K562 (cell line): ENCODE measurements around the gene TMEM181. TPM values are rescaled to one million over a fixed set of nuclear protein-coding genes. Genes with fewer than 3 reads are reported as not detected.
"Not testable (repeated sequence)": the region's sequence is repeated elsewhere in the genome, so short reads cannot be mapped to it uniquely, and the experiment has no call there.

Source experiments
- ATAC-seq: fragments of 200-7000 bp; cut with Tn5 transposase; 3 replicates; pipeline ENCODE4 v1.9.1; 2020; ENCODE audit warnings: moderate library complexity
- BruUV-seq: library from RNA; stranded (reverse); fragments of 400-500 nt; replicated peaks from 2 replicates; lab custom pipeline; 2021; lab: Mats Ljungman, UMichigan
- CTCF ChIA-PET: fragments of 300-600 bp; formaldehyde crosslinking; extraction: SDS; loops from one replicate; lab custom pipeline; 2021; ENCODE audit warnings: low intra/inter-chr PET ratio; lab: Yijun Ruan, JAX
- POLR2A ChIA-PET: fragments of 300-600, 350-650 bp; sonication (Branson Sonifier 250); formaldehyde crosslinking; extraction: SDS; loops from one replicate; lab custom pipeline; 2021; ENCODE audit warnings: antibody characterized with exemption, inconsistent platforms; lab: Yijun Ruan, JAX
- DNase-seq, 4 experiments: peaks; one replicate each; pipeline versions ENCODE4 v3.0.0 to v3.0.0-alpha.2; 2011 to 2018; ENCODE audit warnings: low spot score in 3 of 4, mixed read lengths in 3 of 4; ENCODE audit errors: extremely low read depth in 1 of 4
- FAIRE-seq: peaks from 2 replicates; lab custom pipeline; 2011; peaks lifted over from hg19 to GRCh38; lab: Jason Lieb, UNC
- H2AFZ ChIP-seq: 2 replicates; pipeline ENCODE4 v1.6.0; 2011; ENCODE audit warnings: low read depth, low read length, control low read depth, inconsistent platforms
- H3K27ac ChIP-seq: fragments of 200-600 bp; 3 replicates; pipeline ENCODE4 v1.8.0; 2011; ENCODE audit warnings: low read depth, mild to moderate bottlenecking, control low read depth, inconsistent platforms, low read length, moderate library complexity, mixed read lengths; ENCODE audit errors: extremely low read depth
- H3K27me3 ChIP-seq, 2 experiments: fragments of 300-600 bp in 1 of 2; 2 replicates in 1 of 2; 3 replicates in 1 of 2; pipeline versions ENCODE4 v1.6.0 to v1.8.0; 2011; ENCODE audit warnings: inconsistent platforms in 2 of 2, low read length in 2 of 2, mild to moderate bottlenecking in 1 of 2, mixed read lengths in 1 of 2, moderate library complexity in 1 of 2; ENCODE audit not compliant: control insufficient read depth in 2 of 2, insufficient read depth in 2 of 2
- H3K36me3 ChIP-seq: fragments of 300-600 bp; 3 replicates; pipeline ENCODE4 v1.8.0; 2011; ENCODE audit warnings: mild to moderate bottlenecking, low read length, inconsistent platforms; ENCODE audit not compliant: control insufficient read depth, insufficient read depth
- H3K4me1 ChIP-seq, 2 experiments: fragments of 200-600 bp in 1 of 2; replicated peaks in 1 of 2; 2 replicates in 1 of 2; 3 replicates in 1 of 2; pipeline versions ENCODE4 v1.5.1 to v1.8.0; 2011; ENCODE audit warnings: inconsistent platforms in 2 of 2, low read length in 2 of 2, mild to moderate bottlenecking in 1 of 2, mixed read lengths in 1 of 2, moderate library complexity in 1 of 2; ENCODE audit not compliant: control insufficient read depth in 2 of 2, insufficient read depth in 2 of 2
- H3K4me2 ChIP-seq: 2 replicates; pipeline ENCODE4 v1.6.1; 2011; ENCODE audit warnings: low read length, control low read depth, inconsistent platforms, mixed read lengths; ENCODE audit not compliant: insufficient read depth
- H3K4me3 ChIP-seq: fragments of 200-600 bp; sonication (generic), shearing (Covaris generic); 2 replicates; pipeline ENCODE4 v1.5.1; 2016; ENCODE audit warnings: control low read depth, inconsistent platforms
- H3K79me2 ChIP-seq: fragments of 200-600 bp; 3 replicates; pipeline ENCODE4 v1.8.0; 2011; ENCODE audit warnings: low read length, inconsistent platforms; ENCODE audit not compliant: control insufficient read depth, insufficient read depth
- H3K9ac ChIP-seq, 2 experiments: 2 replicates each; pipeline versions ENCODE4 v1.6.0 to v1.6.1; 2011; ENCODE audit warnings: low read depth in 2 of 2, low read length in 2 of 2, control low read depth in 1 of 2, inconsistent platforms in 1 of 2, mild to moderate bottlenecking in 1 of 2, mixed read lengths in 1 of 2; ENCODE audit not compliant: insufficient read depth in 1 of 2
- H3K9me1 ChIP-seq: one replicate; pipeline ENCODE4 v1.6.0; 2011; ENCODE audit warnings: inconsistent platforms, mild to moderate bottlenecking, low read length, moderate library complexity; ENCODE audit not compliant: control insufficient read depth, insufficient read depth
- H3K9me3 ChIP-seq: replicated peaks from 2 replicates; pipeline ENCODE4 v1.5.1; 2011; ENCODE audit warnings: low read depth, low read length, inconsistent platforms; ENCODE audit not compliant: control insufficient read depth, insufficient read depth
- H4K20me1 ChIP-seq: replicated peaks from 2 replicates; pipeline ENCODE4 v1.6.1; 2011; ENCODE audit warnings: low read length, inconsistent platforms, mixed read lengths; ENCODE audit not compliant: control insufficient read depth, insufficient read depth
- C11orf30 ChIP-seq: fragments of 450-650 bp; IDR thresholded peaks from 2 replicates; pipeline ENCODE4 v1.6.1; 2016; ENCODE audit warnings: low read depth, mild to moderate bottlenecking
- CBX2 ChIP-seq: fragments of 200-600 bp; sonication (generic); IDR thresholded peaks from one replicate; pipeline ENCODE4 v1.6.1; 2012; ENCODE audit warnings: mild to moderate bottlenecking, low read length, inconsistent platforms; ENCODE audit not compliant: insufficient read depth, poor library complexity, severe bottlenecking
- CBX5 ChIP-seq: IDR thresholded peaks from 2 replicates; pipeline ENCODE4 v1.6.1; 2014; ENCODE audit warnings: low read depth, borderline replicate concordance
- CBX8 ChIP-seq: fragments of 200-600 bp; sonication (generic); IDR thresholded peaks from 2 replicates; pipeline ENCODE4 v1.6.1; 2012; ENCODE audit warnings: borderline replicate concordance, mixed run types, low read depth, mild to moderate bottlenecking, moderate library complexity, mixed read lengths, low read length, control low read depth, inconsistent platforms; ENCODE audit not compliant: poor library complexity, severe bottlenecking; ENCODE audit errors: extremely low read depth
- EZH2 ChIP-seq: IDR thresholded peaks from 2 replicates; pipeline ENCODE4 v1.6.1; 2012; ENCODE audit warnings: low read depth, mild to moderate bottlenecking, inconsistent platforms, low read length, borderline replicate concordance
- ILF3 ChIP-seq: fragments of 450-650 bp; IDR thresholded peaks from 2 replicates; pipeline ENCODE4 v1.6.1; 2018; ENCODE audit warnings: antibody characterized with exemption, mild to moderate bottlenecking, moderate library complexity, borderline replicate concordance
- PHF21A ChIP-seq: fragments of 450-650 bp; IDR thresholded peaks from 2 replicates; pipeline ENCODE4 v1.6.1; 2017; ENCODE audit warnings: low read depth, borderline replicate concordance
- POLR2AphosphoS2 ChIP-seq: IDR thresholded peaks from 2 replicates; pipeline ENCODE4 v1.6.1; 2012; ENCODE audit warnings: low read length, improper control_type of control experiment
- TAL1 ChIP-seq: fragments of 450-650 bp; IDR thresholded peaks from 2 replicates; pipeline ENCODE4 v1.6.1; 2016; ENCODE audit warnings: mild to moderate bottlenecking
- TARDBP ChIP-seq: fragments of 450-650 bp; IDR thresholded peaks from 2 replicates; pipeline ENCODE4 v1.6.1; 2016
- WGBS: fragments of 100-300 bp; shearing (Covaris generic); methylation state at CpG from one replicate; pipeline ENCODE4 v1.1.6; 2016; ENCODE audit warnings: low coverage, mixed read lengths; ENCODE audit not compliant: insufficient coverage; ENCODE audit errors: missing lambda C conversion rate; 5-methylcytosine and 5-hydroxymethylcytosine counted together
- in situ Hi-C: fragments of 300-500 bp; cut with MboI; formaldehyde crosslinking; loops from 4 replicates; pipeline ENCODE4 v1.15.0; 2018; ENCODE audit warnings: inconsistent platforms, mixed read lengths
- intact Hi-C: fragments of 100-400 bp; cut with micrococcal nuclease; formaldehyde crosslinking; loops from 2 replicates; pipeline ENCODE4 v1.14.2; 2022
- polyA plus RNA-seq, 8 experiments: library from polyadenylated mRNA; depleted of rRNA in 4 of 8; stranded (reverse) in 5 of 8; unstranded in 3 of 8; fragments of >200 nt; fragmentation: Nextera tagmentation in 2 of 8; fragmentation: Illumina TruSeq in 1 of 8; extraction: Ambion mirVana in 2 of 8; extraction: Trizol in 1 of 8; gene quantifications; 2 replicates each; pipeline versions ENCODE4 v1.2.1 to v1.2.3, GENCODE V29; 2011 to 2014; ENCODE audit warnings: inconsistent platforms in 1 of 8, missing spikeins in 1 of 8
- total RNA-seq, 7 experiments: library from RNA; depleted of rRNA in 6 of 7; stranded (reverse); fragments of >200 nt in 6 of 7; fragmentation: Illumina TruSeq in 2 of 7; extraction: Trizol in 2 of 7; gene quantifications; 2 replicates each; pipeline versions ENCODE4 v1.2.1 to v1.2.3, GENCODE V29; 2011 to 2021; ENCODE audit warnings: low replicate concordance in 1 of 7

TMEM181 gene
- total and polyA plus RNA-seq, 9 of the 15 experiments (the other 6 are each of a cell fraction or from before 2014, with no cell fraction given), result 5.6 to 27.2 (median 19.9) TPM

DNA sequence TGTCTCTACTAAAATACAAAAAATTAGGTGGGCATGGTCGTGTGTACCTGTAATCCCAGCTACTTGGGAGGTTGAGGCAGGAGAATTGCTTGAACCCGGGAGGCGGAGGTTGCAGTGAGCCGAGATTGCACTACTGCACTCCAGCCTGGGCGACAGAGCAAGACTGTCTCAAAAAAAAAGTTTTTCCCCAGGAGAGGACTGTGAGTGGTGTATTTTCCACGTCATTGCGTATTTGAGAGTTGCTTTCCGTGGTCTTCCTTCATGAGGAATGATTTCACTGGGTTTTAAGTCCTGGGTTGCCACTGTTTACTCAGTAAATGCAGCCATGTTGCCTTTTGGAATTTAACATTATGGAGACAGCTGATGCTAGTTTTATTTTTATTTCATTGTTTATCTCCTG is 112.2 kb downstream of the TMEM181 start:
- H3K9me3 ChIP-seq, H3K79me2 ChIP-seq, FAIRE-seq, DNase-seq, H3K4me1 ChIP-seq, H3K4me3 ChIP-seq, H3K9me1 ChIP-seq, H3K4me2 ChIP-seq, H4K20me1 ChIP-seq, BruUV-seq, in situ Hi-C loops, H3K36me3 ChIP-seq, intact Hi-C loops, H2AFZ ChIP-seq, H3K27ac ChIP-seq, H3K9ac ChIP-seq, ATAC-seq: not testable (repeated sequence)
- ChIA-PET CTCF (interaction anchor here (0.7 kb wide), 1 partner anchor 253 kb away, joined by 6 read pairs; no protein-coding TSS in a partner anchor), POLR2A (interaction anchor here (1.0 to 1.1 kb wide), 2 partner anchors 12 to 25 kb away, joined by 3 read pairs; no protein-coding TSS in a partner anchor)
- under 1% methylated on average over 8 of the region's 8 CpGs for WGBS
- TF ChIP-seq CBX2 (peak; percentile 66), EZH2 (0 out of 2 replicates have a peak, but pooled peaks have one; percentile 26), CBX8 (peak; percentile 41)
- peaks cover 55 to 57% of the 10 kb centered on the region in 2 experiments for H3K27me3 ChIP-seq

DNA sequence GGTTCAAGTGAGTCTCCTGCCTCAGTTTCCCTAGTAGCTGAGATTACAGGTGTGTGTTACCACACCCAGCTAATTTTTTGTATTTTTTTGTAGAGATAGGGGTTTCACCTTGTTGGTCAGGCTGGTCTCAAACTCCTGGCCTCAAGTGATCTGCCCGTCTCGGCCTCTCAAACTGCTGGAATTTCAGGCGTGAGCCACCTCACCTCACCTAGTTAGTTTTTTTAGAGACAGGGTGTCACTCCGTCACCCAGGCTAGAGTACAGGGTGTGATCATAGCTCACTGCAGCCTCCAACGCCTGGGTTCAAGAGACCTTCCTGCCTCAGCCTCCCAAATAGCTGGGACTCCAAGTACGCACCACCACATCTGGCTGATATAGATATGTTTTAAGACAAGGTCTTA is 112.8 kb downstream of the TMEM181 start:
- no peaks in the 10 kb centered on the region for H4K20me1 ChIP-seq
- 6% methylated on average over 6 of the region's 6 CpGs for WGBS
- H3K36me3 ChIP-seq, result no peaks in the 10 kb centered on the region
- H3K4me1 ChIP-seq, result no peaks in the 10 kb centered on the region; a peak in 1 of 5 replicates
- BruUV-seq, result no TSS peak
- H2AFZ ChIP-seq, result no peak overlapping the region
- in situ Hi-C loops (no loop called here), intact Hi-C loops (no loop called here)
- CTCF ChIA-PET, result no interaction called here
- peaks cover 49 to 51% of the 10 kb centered on the region in 2 experiments for H3K27me3 ChIP-seq
- DNase-seq (no peak), FAIRE-seq (no peak), ATAC-seq (no peak)
- H3K4me3 ChIP-seq, result no peak overlapping the region
- POLR2A ChIA-PET, result interaction anchor here (0.7 to 1.0 kb wide), 3 partner anchors 10 to 29 kb away, joined by 5 to 6 read pairs (median 5); partner anchors contain the start of gene DYNLT1
- H3K4me2 ChIP-seq, result no peak overlapping the region
- TF ChIP-seq TAL1 (no peak), TARDBP (no peak), POLR2AphosphoS2 (no peak), CBX5 (no peak), C11orf30 (no peak), ILF3 (no peak), PHF21A (no peak)
- H3K9me1 ChIP-seq, result no peaks in the 10 kb centered on the region
- H3K9ac ChIP-seq, result no peak overlapping the region
- no peak overlapping the region for H3K27ac ChIP-seq
- no peaks in the 10 kb centered on the region for H3K79me2 ChIP-seq
- no peaks in the 10 kb centered on the region for H3K9me3 ChIP-seq
